ENCODE data around the gene S100A6.

- TF ChIP-seq CTCF (IDR thresholded peaks at IDR 0.05) (no peak), MAZ (IDR thresholded peaks at IDR 0.05; ENCODE audit: borderline replicate concordance, low read depth, low read length) (no peak), POLR2A (IDR thresholded peaks at IDR 0.05; ENCODE audit: low read length) (no peak), POLR2AphosphoS2 (conservative IDR thresholded peaks at IDR 0.05; ENCODE audit: low read length) (no peak), MAX (IDR thresholded peaks at IDR 0.05) (no peak), TP53 (CRISPR knock-in tag; IDR thresholded peaks at IDR 0.05) (no peak), CBX2 (IDR thresholded peaks at IDR 0.05; ENCODE audit: borderline replicate concordance, low read depth) (no peak)
These were observed 2.6 kb upstream of the S100A6 start for GRCh38 chr1:153538315-153538821.

Measured in A549 (cell line).